Measurements from ENCODE around the gene SPSB3.
"Not testable (repeated sequence)": the region's sequence is repeated elsewhere in the genome, so short reads cannot be mapped to it uniquely, and the experiment has no call there.

The SPSB3 gene

DNA sequence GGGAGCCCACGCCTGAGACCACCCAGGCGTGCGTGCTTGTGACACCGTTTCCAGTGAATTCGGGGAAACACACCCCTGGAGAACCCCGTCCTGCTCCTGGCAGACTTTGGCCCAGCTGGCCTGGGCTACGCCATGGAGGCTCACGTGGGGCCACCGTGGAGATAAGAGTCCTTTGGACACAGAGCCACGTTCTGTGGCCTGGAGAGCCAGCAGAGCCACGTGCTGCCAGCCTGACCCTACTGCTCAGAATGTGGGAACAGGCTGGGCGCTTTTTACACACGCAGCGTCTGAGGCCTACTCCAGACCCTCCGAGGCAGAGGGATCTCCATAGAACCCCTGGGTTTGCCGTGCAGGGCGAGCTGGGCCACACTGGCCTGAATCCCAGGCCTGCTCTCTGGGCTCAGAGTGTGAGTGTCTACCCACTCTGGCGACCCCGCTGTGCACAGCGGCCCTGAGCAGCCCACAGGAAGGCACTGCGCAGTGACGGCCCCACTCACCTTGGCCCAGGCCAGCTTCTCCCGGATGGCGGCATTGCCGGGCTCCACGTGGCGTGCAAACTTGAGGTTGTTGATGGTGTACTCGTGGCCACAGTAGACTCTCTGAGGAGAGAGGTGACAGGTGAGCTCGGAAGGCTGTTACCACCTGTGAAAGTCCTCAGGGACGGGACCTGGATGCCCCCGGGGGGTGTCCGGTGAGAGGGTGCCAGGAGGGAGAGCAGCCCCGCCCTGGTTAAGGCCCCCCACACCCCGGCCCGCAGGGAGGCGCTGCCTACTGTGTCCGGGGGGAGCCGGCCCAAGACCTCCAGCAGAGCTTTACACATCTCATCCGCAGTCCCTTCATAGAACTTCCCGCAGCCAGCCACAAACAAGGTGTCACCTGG lies 34.3 kb upstream of the SPSB3 start:
- no peak for DNase-seq

DNA sequence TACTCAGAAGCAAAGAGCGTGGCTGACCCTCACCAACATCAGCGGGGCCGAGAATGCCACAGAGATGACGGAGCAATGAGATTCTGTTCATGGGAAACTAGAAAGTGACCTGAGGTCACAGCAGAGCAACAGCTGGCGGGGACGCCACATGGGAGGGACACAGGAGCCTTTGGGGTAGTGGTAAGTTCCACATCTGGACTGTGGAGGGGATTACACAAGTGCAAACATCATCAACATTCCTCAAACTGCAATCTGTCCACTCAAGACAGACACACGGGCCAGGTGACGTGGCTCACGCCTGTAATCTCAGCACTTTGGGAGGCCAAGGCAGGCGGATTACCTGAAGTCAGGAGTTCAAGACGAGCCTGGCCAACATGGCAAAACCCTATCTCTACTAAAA lies 33.1 kb upstream of the SPSB3 start:
- no peak for DNase-seq

DNA sequence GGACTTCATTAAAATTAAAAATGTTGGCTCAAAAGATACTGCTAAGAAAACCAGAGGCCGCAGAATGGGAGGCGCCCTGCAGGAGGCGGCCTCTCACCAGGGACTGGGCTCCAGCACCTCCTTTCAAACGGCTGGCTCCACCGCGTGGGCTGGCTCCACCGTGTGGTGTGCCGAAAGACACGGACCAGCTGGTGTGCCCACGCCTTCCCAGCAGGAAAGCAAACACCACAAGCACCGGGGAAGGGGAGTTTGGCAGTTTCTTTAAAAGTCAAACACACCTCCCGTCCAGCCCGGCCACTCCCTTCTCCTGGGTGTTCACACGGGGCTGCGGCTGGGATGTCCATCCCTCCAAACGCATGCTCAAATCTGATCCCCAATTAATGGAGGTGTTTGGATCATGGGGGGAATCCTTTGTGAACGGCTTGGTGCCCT lies 30.4 kb upstream of the SPSB3 start:
- peak; percentile 32 for DNase-seq

DNA sequence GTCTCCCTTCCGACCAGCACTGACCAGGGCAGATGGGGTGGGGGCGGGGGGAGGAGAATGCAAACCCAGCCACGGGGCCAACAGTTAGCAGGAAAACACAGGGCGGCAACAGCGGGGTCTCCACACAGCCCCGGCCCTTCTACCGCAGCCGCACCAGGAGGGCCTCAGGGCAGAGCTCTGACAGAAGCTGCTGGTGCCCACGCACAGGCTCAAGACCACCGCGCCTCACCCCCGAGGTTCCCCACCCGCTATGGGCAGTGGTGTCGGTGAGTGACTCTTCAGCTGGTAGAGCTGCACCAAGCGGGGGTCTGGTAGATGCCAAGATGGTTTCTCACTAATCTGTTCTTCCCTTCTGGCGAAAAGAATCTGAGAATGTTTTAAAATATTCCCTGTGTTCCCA lies 28.2 kb upstream of the SPSB3 start:
- DNase-seq, result no peak

DNA sequence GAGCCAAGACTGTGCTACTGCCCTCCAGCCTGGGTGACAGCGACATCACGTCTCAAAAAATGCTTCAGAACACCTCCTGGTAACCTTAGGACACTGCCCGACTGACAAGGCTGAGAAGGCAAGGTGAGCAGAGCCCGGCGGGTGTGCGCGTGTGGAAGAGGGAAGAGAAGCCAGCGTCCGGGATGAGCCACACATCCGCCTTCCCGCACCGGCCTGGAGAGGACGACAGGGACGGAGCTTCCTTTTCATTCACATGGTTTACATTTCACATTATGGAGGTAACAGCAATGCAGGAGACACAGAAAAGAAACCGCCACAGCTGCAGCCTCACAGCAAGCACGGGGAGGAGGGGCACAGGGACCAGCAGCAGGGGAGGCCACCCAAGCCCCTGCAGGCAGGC lies 27.7 kb upstream of the SPSB3 start:
- no peak for DNase-seq

DNA sequence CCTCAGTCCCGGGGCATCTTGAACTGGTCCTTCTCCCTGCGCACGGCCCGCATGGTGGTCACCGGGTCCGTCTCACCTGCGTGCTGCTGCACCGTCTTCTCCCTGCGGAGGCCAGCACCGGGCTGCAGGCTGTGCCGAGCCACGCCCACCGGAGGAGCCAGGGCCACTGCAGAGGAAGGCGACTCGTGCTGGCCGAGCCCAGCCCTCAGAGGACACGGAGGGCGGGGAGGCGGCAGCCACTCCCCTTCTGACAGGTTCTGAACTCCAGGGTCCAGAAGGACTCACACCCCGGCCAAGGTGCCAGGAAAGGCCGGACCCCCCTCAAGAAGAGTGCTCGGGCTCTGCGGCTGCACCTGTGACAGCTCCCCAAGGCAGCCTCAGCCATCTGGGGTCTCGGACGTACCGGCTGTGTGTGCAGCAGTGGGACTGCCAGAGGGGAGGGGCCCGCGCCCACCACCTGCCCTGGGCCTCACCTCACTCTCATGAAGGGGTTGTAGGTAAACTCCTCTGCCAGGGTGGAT lies 27.0 kb upstream of the SPSB3 start:
- no peak for DNase-seq

DNA sequence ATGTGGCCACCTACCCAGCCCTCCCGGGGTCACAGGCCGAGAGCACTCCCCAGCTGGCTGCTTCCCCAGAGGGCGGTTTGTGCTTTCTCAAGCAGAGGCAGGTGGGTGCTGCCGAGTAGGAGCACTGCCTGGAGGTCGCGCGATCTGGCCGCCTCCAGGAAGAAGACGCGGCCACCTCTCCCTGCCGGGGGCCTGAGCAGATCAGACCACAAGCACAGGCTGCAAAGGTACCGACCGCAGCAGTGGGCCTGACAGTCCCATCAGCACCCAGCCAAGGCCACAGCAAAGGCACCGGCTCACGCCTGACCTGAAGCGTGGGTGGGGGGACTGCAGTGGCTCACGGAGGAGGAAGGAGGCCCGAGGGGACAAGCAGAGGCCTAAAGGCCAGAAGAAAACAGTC lies 26.3 kb upstream of the SPSB3 start:
- no peak for DNase-seq

DNA sequence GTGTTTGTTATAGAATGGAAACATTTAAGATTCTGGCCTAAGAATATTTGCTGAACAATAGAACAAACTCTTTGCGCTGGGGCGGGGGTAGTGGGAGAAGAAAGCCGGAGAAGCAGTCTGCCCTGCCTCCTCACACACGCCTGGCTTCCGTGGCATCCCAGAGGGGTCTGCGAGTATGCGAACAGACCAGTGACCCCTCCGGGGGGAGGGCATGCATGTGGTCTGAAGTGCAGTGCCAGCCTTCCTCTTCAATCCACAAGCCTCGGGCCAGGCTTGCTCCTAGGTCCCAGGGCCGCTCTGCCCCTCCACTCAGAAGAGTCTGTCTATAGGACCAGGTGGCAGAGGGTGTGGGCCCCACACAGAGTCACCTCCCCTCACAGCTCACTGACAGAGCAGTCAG lies 25.3 kb upstream of the SPSB3 start:
- DNase-seq, result no peak

DNA sequence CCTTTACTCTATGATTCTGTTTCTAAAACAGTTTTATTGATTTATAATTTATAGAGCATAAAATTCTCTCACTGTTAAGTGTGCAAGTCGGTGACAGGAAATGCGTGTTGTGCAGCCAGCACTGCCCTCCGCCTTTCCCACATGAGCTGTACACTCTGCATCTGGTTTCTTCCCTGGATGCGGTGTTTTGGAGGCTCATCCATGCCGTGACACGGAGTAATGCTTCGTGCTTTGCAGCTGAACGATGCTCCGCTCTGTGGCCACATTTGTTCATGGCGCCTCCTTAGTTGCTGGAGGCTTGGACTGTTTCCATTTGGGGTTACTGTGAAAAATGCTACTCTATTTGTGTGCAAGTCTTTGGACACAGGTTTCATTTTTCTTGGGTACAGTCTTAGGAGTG lies 18.3 kb upstream of the SPSB3 start:
- DNase-seq, result no peak

DNA sequence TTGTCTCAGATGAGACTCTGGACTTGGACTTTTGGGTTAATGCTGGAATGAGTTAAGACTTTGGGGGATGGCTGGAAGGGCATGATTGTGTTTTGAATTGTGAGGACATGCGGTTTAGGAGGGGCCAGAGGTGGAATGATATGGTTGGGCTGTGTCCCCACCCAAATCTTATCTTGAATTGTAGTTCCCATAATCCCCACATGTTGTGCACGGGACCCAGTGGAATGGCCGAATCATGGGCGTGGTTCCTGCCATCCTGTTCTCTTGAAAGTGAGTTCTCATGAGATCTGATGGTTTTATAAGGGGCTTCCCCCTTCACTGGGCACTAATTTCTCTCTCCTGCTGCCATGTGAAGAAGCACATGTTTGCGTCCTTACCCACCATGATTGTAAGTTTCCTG lies 16.9 kb upstream of the SPSB3 start:
- DNase-seq, result not testable (repeated sequence)

DNA sequence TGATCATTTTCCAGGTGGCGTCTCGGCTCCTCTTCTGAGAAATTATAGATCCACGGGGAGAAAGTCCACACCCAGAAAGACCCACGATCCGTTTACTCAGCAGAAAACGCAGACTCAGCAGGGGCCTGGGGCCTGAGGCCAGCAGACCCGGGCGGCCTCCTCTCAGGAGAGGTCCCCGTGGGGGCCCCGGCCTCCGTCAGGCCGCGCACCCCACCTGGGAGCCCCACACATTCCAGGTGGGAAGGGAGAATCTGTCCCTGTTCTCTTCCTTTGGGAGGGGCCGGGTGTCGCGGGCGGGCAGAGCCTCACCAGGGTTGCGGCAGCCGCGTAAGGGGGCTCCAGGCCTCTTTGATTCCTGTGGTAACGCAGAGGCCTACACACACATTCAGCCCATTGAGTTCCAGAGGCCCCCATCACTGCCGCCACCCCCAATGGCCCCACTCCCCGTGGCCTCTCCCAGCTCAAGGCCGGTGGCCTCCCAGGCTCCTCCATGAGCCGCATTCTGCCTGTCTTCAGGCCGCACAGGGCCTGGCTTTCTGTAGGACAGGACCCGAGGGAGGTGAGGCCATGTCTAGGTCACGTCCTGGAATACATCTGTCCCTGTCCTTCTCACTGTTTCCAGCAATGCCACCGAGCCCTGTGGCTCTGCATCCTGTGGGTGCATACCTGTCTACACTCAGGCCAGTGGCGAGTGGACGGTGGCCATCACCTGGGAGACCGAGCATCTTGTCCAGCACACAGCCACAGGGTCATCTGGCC lies 12.7 kb upstream of the SPSB3 start:
- no peak for DNase-seq

DNA sequence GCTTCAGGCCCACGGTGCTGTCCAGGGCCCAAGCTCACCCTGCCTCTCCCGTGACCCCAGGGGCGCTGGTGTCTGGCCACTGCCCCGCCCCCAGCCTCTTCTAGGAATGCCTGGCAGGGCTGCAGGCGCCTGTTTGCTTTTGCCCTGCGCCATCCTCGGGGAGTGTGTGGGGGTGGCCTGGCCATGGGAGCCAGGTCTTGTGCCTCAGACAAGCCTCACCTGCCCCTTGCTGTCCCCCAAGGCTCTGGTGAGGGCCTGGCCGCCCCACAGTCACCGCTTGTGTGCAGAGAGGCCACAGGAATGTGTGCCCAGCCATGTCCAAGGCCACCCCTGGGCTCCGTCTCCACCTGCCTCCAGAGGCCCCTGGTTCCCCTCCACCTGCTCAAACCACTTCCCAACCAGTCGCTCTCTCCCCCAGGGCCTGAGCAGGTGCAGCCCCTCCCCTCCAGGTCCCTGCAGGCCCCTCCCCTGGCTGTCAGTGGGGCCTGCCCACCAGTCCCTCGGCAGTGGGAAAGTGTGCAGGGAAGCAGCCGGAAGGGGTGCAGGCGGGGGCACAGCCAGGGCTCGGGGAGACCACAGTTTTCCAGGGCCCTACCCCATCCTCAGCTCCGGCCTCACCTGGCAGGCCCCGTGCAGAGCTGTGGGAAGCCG lies 12.0 kb upstream of the SPSB3 start:
- peak; percentile 32 for DNase-seq

DNA sequence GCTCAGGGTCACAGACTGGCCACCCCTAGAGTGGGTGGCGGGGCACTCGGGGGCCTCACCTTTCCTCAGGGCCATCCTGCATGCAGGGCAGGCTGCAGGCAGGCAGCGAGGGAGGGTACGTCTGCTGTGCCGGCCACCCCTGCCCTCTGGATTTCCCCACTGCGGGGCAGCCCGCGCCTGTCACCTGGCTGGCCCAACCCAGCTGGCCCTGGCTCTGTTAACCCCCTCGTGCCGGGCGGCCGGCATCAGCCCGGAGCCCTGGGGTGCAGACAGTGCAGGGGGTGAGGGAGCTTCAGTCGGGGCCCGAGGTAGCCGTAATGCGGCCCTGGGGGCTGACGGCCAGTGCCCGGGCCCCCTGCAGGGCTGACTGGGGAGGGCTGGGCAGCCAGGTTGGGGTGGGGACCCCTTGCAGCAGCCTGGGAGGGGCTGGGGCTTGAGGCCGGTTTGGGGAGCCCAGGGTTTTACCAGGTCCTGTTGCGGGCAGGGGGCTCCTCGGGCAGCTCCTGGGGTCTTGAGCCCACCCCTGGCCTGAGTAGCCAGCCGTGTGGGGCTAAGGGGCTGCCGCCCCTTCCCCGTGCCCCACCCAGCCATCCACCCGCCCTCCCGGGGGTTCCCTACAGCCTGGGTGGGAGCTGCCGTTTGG lies 11.3 kb upstream of the SPSB3 start, which contains the start of gene IGFALS:
Gene IGFALS (minus strand): TSS at position 128 of the 643 bp plus-strand sequence. CDS start 53 bp downstream, at position 75.
- no peak for DNase-seq

DNA sequence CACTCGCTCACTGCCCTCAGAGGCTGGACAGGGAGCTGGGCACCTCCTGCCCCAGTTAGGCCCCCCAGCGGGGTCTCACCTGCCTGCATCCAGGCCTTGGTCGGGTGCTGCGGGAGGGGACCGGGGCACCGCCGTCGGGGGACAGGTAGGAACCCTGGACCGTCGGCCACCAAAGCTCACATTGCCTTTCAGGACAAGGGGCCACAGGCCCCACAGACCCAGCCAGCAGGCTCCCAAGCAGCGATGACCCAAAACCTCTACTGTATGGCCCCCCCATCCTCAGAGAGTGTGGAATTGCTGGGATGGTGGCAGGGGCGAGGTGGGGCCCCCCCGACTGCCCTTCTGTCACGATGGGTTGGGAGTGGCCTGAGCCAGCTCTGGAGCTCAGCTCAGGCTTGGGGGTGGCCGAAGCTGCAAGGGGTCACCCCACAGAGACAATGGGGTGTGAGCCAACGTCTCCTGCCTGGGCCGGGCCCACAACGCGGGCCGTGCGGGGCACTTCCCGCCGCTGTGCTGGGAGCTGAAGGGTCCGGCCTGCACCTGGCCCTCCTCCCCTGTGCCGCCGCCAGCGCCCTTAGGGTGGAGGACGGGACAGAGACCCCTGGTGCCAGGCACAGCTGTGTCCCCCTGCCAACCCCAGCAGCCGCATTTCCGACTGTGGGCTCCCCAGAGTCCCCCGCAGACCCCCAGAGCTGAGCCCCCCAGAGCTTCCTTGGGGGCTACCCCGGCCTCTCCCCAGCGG lies 10.6 kb upstream of the SPSB3 start:
- no peak for DNase-seq

DNA sequence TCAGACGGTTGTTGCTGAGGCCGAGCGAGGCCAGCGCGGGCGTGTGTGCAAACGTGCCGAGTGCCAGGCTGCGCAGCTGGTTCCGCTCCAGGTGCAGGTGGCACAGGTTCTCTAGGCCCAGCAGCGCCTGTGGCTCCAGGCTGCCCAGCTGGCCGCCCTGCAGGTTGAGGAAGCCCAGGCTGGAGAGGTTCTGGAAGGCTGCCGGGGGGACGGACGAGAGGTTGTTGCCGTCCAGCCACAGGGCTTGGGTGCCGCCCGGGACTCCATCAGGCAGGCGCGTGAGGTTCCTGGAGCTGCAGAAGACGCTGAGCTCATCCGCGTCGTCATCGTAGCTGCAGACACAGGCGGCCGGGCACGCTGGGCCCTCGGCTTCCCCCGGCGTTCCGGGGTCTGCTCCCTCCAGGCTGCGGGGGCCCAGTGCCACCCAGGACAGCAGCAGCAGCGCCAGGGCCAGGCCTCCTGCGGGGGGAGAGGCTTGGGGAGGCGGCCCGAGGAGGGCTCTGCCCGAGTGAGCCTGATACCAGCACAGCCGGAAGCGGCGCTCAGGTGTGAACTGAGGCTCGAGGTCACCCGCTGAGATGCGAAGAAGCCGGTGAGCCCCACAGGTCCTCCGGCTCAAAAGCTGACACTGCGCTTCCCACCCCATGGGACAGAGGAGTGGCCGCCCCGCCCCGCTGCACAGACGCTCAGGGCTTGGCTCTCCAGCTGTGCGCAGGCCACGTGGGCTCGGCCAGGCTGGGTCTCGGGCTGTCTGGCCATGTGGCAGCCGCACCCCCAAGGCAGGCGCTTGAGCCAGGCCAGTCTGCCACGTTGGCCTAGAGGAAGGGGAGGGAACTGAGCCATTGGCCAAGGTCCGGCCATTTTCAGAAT lies 9.8 kb upstream of the SPSB3 start:
- DNase-seq, result no peak

DNA sequence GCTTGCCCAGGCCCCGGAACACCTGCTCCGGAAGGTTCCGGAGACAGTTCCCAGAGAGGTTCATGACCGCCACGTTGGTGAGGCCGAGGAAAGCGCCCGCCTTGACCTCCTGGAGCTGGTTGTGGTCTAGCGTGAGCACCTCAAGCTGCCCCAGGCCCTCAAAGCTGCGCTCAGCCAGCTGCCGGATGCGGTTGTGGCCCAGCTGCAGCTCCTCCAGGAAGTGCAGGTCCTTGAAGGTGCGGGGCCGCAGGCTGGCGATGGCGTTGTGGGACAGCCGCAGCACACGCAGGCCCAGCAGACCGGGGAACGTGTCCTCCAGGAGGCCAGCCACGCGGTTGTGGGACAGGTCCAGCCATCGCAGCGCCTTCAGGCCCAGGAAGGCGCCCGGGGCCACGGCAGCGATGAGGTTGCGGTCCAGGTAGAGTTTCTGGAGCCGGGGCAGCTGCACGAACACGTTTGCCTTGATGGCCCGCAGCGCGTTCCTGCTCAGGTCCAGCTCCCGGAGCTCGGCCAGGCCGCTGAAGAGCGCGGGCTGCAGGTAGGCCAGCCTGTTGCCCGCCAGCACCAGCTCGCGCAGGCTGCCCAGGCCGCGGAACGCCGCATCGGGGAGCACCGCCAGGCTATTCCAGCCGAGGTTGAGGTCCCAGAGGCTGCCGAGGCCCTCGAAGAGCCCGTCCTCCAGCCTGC lies 9.0 kb upstream of the SPSB3 start:
- no peak for DNase-seq

DNA sequence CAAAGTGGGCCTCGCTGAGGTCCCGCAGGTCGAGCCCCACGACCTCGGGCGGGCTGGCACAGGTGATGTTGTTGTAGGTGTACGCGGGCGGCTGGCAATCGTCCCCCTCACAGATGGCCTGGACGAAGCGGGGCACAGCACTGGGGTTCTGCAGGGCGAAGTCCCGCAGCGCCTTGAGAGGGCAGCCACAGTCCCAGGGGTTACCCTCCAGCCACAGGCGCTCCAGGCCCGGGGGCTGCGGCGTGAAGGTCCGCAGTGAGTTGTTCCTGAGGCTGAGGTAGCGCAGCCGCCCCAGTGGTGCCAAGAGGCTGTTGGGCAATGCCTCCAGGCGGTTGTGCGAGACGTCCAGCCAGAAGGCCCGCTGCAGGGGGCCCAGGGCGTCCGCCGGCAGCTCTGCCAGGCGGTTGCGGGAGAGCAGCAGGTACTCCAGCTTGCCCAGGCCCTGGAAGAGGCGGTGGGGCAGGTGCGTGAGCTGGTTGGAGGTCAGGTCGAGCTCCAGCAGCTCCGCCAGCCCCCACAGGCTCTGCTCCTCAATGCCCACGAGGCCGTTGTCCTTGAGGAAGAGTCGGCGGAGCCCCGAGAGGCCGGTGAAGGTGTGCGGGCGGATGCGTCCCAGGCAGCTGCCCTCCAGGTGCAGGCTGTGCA lies 8.4 kb upstream of the SPSB3 start:
- DNase-seq, result no peak

DNA sequence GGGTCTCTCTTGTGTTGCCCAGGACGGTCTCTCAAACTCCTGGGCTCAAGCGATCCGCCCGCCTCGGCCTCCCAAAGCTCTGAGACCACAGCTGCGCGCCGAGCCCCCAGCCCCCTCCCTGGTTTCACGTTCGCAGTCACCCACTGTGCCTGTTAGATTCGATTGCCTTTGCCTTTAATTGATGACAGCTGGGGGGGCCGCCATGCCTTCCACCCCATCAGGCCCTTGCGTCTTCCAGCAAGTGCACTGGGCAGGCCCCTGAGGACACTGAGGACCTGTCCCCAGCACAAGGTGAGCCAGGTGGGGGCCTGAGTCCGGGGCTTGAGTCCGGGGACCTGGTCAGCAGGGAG lies 7.9 kb upstream of the SPSB3 start:
- no peak for DNase-seq

DNA sequence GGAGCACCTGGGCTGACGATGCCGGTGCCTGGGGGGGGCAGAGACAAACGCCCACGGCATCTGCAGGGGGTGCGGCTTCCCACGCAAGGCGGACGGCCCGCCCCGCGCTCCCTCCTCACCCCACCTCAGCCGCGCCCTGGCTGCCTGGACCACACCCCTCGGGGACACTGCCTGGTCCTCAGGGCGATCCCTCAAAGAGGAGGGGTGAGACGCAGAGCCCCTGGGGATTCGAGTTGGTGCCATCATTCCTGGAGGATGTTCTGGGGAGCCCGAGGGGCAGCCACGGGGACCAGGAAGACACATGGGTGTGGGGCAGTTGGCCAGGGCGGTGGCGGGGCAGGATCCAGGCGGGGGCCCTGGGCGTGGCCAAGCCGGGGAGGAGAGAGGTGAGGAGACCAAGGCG lies 7.3 kb upstream of the SPSB3 start:
- DNase-seq, result no peak

DNA sequence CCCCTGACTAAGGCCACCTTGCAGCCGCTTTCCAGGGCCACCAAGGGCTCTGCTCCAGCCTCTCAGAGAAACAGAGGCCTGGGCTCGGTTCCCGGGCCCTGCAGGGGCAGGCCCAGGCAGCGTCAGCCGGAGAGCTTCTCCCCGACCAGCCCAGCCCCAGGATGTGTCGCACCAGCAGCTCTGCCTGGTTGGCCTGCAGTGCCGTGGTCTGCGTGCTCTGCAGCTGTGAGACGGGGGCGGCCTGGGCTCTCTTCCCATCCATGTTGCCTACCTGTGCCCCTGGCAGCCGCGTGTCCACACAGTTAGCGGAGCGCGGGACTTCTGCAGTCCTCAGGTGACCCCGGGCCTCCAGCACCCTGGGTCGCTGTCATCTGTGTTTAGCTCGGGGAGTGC lies 6.3 kb upstream of the SPSB3 start:
- DNase-seq, result no peak
